Activated T-helper 1 cell treated with anti-CD3 and anti-CD28 coated beads, Interleukin-2, amount 50 U/mL, for 16 hours (primary cell): ENCODE results near the gene ARHGEF5.
"Not testable (repeated sequence)": the region's sequence is repeated elsewhere in the genome, so short reads cannot be mapped to it uniquely, and the experiment has no call there.

Experiments used
- DNase-seq, 2 donors: peaks; one replicate each; pipeline ENCODE4 v3.0.0-alpha.2; 2020; ENCODE audit warnings: low read depth in 1 of 2, low spot score in 1 of 2

ARHGEF5 gene

DNA sequence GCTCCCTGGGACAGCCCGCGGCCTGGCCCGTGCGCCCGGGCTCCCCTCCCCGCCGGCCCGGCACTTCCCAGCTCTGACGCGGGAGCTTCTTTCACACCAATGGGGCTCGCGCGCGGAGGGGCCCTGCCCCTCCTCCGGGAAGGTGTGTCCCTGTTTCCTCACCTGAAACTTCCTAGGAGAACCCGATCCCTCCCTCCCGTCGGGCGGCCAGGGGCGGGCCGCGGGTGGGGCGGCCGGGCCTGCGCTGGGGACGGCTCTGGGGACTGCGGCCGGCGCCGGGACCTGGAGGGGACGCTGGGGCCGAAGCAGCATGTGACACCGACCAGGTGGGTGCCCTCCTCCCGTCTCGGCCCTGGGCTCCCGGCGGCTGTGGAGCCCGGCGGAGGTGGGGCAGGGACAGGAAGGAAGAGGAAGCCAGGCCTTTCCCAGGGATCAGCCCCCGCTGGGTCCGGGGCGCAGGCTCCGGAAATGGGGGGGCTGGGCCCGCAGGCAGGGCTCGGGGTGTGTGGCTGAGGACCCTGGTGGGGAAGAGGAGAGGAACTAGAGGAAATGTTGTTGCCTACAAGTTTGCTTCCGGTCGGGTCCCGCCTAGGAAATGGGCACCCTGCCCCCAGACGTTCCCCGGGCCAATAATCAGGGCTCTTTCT lies at the start of gene ARHGEF5:
Gene ARHGEF5, plus strand, starts transcription at position 227 of the 647 bp plus-strand sequence. CDS start 7,268 bp downstream, outside the sequence.
- DNase-seq = not testable (repeated sequence)

DNA sequence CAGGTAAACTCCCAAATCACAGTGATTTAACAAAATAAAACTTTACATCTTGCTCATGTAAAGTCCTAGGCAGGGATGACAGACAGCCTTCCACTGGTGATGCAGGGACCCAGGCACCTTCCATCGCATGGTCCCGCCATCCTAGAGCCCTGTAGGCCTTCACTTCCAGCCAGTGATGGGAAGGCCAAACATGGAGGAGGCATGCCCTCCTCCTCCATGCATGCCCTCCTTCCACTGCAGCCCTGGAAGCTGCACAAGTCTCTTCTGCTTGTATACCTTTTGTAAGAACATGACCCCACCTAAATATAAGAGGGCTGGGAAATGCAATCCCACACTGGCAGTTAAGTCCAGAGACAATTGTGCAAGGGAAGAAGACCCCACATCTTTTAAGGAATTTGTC lies 45.5 kb upstream of the ARHGEF5 start:
- DNase-seq = not testable (repeated sequence)

DNA sequence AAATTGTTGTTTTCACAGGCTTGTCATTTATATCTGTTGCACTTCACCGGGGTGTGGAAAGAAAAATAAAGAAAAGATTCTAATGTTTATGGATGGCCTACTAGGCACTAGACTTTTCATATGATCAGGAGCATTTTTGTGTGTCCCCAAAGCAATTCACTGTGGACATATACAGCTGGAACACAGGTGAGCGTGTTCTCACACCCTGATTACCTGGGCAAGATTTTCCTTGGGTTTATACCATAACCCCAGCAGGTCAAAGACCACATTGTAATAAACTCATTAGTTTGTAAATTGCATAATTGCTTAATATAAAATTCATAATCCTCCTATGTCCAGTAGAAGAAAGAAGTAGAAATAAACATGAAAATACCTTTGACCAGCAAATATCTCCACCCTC lies 44.0 kb upstream of the ARHGEF5 start:
- DNase-seq = not testable (repeated sequence)

DNA sequence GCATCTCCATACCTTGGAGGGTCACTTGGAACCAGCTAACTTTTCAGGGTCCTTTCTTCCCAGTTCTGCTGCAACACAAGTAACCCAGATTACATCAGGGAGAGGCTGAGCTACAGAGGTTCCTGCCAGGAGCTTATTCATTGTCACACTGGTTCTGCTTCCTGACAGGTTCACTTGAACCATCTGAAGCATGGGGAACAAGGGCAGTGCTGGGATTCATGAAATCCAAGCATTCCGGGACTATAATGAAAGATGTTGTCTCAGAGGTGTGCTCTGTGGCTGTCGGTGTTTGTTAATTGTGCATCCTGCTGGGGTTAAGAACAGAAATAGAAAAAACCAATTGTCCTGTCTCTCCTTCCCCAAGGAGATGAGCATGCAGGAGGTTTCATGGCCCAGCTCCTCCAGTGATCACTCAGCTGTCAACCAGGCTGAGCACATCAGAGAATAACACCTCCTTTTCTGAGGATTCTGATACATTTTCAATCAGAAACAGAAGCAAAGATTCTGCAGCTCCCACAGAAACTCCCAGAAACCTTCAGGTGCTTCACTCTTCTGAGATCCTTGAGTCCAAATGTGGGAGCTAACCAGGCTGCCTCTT lies 43.2 kb upstream of the ARHGEF5 start, which contains the start of gene OR2A1:
Gene OR2A1, plus strand, starts transcription at position 548 of the 598 bp plus-strand sequence. CDS start 5,706 bp downstream, outside the sequence.
- not testable (repeated sequence) for DNase-seq

DNA sequence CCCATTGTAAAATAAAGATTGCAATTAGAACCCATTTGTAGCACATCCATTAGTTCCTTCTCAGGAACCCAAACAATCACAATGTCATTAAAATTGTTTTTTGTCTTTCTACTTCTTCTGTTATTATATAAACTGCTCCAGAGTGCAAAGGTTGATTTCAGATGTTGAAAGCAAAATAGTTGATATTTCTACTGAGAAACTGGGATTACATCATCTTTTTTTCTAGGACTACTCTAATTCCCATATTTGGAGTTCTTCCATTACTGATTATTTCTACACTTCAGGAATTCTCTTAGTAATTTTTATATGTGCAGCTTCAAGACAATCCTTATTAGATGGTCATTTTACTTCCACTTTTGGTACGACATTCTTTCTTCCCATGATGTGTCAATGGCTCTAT lies 37.7 kb upstream of the ARHGEF5 start:
- not testable (repeated sequence) for DNase-seq

DNA sequence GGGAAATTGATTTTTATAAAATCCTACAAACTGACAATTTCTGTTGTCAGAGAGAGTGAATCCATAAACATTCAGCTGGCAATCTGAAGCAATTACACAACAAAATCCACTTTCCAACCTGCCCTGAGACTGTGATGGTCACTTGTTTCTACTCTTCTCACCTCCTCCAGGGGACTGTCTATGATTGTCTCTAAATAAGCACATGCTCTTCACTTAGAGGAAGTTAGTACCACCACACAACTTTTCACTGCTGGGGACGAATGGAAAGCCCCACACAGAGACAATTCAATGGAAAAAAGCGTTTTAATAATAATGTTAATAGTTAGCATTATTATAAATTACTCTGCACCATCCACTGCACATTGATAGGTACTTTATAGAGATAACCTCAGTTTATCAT lies 35.7 kb upstream of the ARHGEF5 start:
- DNase-seq = not testable (repeated sequence)

DNA sequence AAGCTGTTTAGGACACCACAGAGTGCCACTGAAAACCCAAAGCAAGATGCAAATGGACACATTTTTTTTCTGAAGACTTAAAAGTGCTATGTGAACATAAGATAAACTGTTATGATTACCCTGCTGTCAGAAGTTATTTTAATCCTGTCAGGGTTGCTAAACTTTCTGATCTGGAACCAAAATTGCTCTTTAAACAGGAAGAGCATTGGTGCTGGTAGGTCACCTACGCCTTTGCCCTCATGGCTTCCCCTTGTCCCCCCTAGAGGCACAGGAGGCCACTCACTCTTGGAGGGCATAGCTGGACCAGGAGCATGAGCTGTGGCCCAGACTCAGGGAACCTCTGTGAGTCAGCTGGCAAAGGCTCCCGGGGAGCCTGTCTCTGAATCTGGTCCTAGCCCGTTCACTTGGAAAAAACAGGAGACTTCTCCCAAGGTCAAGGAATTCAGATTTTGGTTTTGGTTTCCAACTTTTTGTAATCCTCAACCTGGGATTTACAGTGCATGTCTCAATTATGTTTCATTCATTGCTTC lies 33.5 kb upstream of the ARHGEF5 start:
- not testable (repeated sequence) for DNase-seq

GRCh38 chr7:144323359-144323758 lies 31.8 kb upstream of the ARHGEF5 start:
- DNase-seq = not testable (repeated sequence)

GRCh38 chr7:144325868-144326267 lies 29.3 kb upstream of the ARHGEF5 start:
- not testable (repeated sequence) for DNase-seq

- not testable (repeated sequence) for DNase-seq
These were observed 25.2 kb upstream of the ARHGEF5 start for GRCh38 chr7:144330044-144330443.

DNA sequence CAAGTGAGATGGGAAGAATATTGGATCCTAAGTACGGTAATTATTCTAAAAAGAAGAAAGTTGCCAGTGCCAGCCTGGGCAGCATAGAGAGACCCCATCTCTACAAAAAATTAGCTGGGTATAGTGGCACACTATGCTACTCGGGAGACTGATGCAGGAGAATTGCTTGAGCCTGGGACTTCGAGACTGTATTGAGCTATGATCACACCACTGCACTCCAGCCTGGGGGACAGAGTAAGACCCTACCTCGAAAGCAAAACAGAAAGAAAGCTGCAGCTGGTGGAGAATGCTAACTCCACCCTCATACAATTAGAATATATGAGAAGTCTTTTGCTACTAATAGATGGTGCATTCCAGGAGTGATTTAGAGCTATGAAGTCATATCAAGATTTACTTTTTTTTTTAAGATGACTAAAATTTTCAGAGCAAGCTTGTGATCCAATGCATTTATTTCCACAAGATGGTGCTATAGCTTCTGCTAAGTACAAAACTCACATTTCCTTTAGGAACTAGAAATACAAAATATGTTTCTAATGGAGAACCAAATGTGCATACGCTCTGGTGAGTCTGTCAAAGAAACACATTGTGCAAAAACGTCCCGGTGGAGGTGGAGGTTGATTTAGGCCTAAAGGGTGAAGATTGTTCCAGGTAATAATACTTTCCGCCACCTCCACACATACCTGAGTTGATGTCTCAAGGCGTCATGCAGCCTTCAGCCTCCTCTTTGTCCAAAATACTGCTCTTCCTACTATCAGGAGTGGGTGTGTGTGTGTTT lies 23.8 kb upstream of the ARHGEF5 start:
- not testable (repeated sequence) for DNase-seq

DNA sequence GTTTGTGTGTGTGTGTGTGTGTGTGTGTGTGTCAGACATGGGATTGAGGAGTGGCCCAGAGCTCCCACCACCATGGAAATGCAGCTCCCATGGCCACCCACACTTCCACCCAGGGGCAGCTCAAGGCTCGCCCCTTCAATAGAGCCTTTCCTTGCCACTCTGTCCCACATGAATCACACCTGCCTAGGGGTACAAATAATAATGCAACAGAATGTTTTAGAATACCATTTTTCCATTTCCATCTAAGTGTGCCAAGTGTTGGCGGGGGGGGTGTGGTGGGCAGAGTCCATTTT lies 23.3 kb upstream of the ARHGEF5 start:
- DNase-seq = not testable (repeated sequence)

DNA sequence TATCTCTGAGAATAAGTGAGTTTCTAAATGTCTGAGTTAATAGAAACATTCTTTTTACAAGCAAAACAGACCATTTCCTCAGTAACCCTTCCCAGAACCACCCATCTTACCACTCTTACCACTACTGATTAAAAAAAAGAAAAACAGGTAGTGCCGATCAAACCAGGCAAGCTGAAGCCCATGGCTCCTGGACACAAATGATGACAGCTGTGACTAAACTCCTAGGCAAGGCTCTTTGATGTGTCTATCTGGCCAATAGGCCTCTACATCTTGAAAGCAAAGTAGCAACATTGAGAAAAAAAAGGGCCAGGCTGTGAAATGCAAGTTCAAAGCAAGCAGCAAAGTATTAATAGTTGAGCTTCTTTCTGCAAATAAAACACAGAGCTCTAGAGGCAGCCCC lies 6.6 kb upstream of the ARHGEF5 start:
- DNase-seq = not testable (repeated sequence)

GRCh38 chr7:144351667-144352066 lies 3.5 kb upstream of the ARHGEF5 start:
- DNase-seq = not testable (repeated sequence)

- DNase-seq = not testable (repeated sequence)
These were observed 983 bp downstream of the ARHGEF5 start for GRCh38 chr7:144356185-144356584.

DNA sequence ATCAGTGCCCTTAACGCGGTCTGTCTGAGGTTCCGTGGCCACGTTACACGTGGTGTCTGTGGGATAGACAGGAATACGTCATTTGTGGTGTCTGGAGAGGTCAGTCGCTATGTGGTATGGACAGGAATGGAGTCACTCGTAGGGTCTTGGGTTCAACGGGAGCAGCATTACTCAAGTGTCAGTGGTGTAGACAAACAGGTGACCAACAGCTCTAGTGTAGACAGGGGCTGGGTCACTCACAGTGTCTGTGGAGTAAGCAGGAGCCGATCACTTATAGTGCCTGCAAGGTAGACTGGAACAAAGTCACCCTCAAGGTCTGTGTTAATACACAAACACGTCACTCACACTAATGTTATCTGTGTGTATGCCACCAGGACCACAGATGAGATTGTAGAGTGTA lies 1.7 kb downstream of the ARHGEF5 start:
- not testable (repeated sequence) for DNase-seq

- DNase-seq = not testable (repeated sequence)
These were observed 6.9 kb downstream of the ARHGEF5 start for GRCh38 chr7:144362061-144362460.

GRCh38 chr7:144365523-144365922 lies 10.3 kb downstream of the ARHGEF5 start:
- DNase-seq = not testable (repeated sequence)

- DNase-seq = not testable (repeated sequence)
These were observed 12.0 kb downstream of the ARHGEF5 start for GRCh38 chr7:144367250-144367649.

- DNase-seq = not testable (repeated sequence)
These were observed 14.0 kb downstream of the ARHGEF5 start for GRCh38 chr7:144369221-144369620.

GRCh38 chr7:144378651-144379050 lies 23.4 kb downstream of the ARHGEF5 start:
- no peak for DNase-seq
